Liver (tissue), 9 donors: ENCODE measurements around the gene MEIS2. TPM values are rescaled to one million over a fixed set of nuclear protein-coding genes. Genes with fewer than 3 reads are reported as not detected.

ENCODE experiments used
- DNase-seq: peaks from one replicate; pipeline ENCODE4 v3.0.0-alpha.2; 2017; ENCODE audit warnings: low spot score
- H3K27ac ChIP-seq, 2 donors: one replicate each; pipeline ENCODE4 v1.7.0; 2013; ENCODE audit warnings: inconsistent platforms in 2 of 2, low read length in 2 of 2, control low read depth in 1 of 2, low read depth in 1 of 2, mild to moderate bottlenecking in 1 of 2
- H3K27me3 ChIP-seq, 4 donors: one replicate each; pipeline versions ENCODE4 v1.6.1 to v1.7.0; 2013; ENCODE audit warnings: low read length in 3 of 4, inconsistent platforms in 1 of 4, mild to moderate bottlenecking in 1 of 4, moderate library complexity in 1 of 4; ENCODE audit not compliant: control insufficient read depth in 4 of 4, insufficient read depth in 4 of 4
- H3K36me3 ChIP-seq, 4 donors: one replicate each; pipeline versions ENCODE4 v1.6.1 to v1.7.0; 2013; ENCODE audit warnings: low read length in 3 of 4, mild to moderate bottlenecking in 3 of 4, low read depth in 1 of 4, moderate library complexity in 1 of 4; ENCODE audit not compliant: control insufficient read depth in 4 of 4, insufficient read depth in 3 of 4
- H3K4me1 ChIP-seq, 4 donors: one replicate each; pipeline versions ENCODE4 v1.6.1 to v1.7.0; 2013; ENCODE audit warnings: low read length in 3 of 4, mild to moderate bottlenecking in 3 of 4, moderate library complexity in 1 of 4; ENCODE audit not compliant: control insufficient read depth in 4 of 4, insufficient read depth in 4 of 4
- H3K4me3 ChIP-seq, 3 donors: one replicate each; pipeline versions ENCODE4 v1.6.1 to v1.7.0; 2013; ENCODE audit warnings: low read length in 3 of 3, control low read depth in 1 of 3, low read depth in 1 of 3, mild to moderate bottlenecking in 1 of 3
- H3K9ac ChIP-seq, 2 donors: one replicate each; pipeline ENCODE4 v1.7.0; 2013; ENCODE audit warnings: low read length in 2 of 2, mild to moderate bottlenecking in 2 of 2, moderate library complexity in 2 of 2, control low read depth in 1 of 2, low read depth in 1 of 2
- H3K9me3 ChIP-seq, 4 donors: one replicate each; pipeline versions ENCODE4 v1.6.1 to v1.7.0; 2013; ENCODE audit warnings: low read length in 3 of 4; ENCODE audit not compliant: control insufficient read depth in 4 of 4
- ATF3 ChIP-seq: IDR thresholded peaks from 2 replicates; pipeline ENCODE4 v1.6.1; 2016; ENCODE audit warnings: antibody characterized with exemption
- CTCF ChIP-seq: fragments of 150-350 bp; IDR thresholded peaks from 2 replicates; pipeline ENCODE4 v1.5.1; 2017; ENCODE audit warnings: improper control_type of control experiment, low read depth, low read length; ENCODE audit not compliant: missing input control
- EGR1 ChIP-seq, 2 donors: IDR thresholded peaks; 2 replicates each; pipeline ENCODE4 v1.6.1; 2016 to 2018; ENCODE audit warnings: antibody characterized with exemption in 2 of 2, low read depth in 2 of 2
- FOXA1 ChIP-seq: IDR thresholded peaks from 2 replicates; pipeline ENCODE4 v1.6.1; 2016; ENCODE audit warnings: antibody characterized with exemption
- FOXA2 ChIP-seq: IDR thresholded peaks from 2 replicates; pipeline ENCODE4 v1.6.1; 2016; ENCODE audit warnings: antibody characterized with exemption
- GABPA ChIP-seq, 2 donors: IDR thresholded peaks in 1 of 2; conservative IDR thresholded peaks in 1 of 2; 2 replicates each; pipeline ENCODE4 v1.6.1; 2016; ENCODE audit warnings: antibody characterized with exemption in 2 of 2, mild to moderate bottlenecking in 1 of 2, moderate library complexity in 1 of 2
- HNF4A ChIP-seq, 2 donors: conservative IDR thresholded peaks; 2 replicates each; pipeline ENCODE4 v1.6.1; 2016; ENCODE audit warnings: antibody characterized with exemption in 2 of 2, mild to moderate bottlenecking in 2 of 2
- HNF4G ChIP-seq: IDR thresholded peaks from 2 replicates; pipeline ENCODE4 v1.6.1; 2016; ENCODE audit warnings: antibody characterized with exemption
- JUND ChIP-seq, 2 donors: IDR thresholded peaks; 2 replicates each; pipeline ENCODE4 v1.6.1; 2016; ENCODE audit warnings: antibody characterized with exemption in 2 of 2
- NR2F2 ChIP-seq: IDR thresholded peaks from 2 replicates; pipeline ENCODE4 v1.6.1; 2016; ENCODE audit warnings: antibody characterized with exemption
- RAD21 ChIP-seq, 2 donors: IDR thresholded peaks; 2 replicates each; pipeline ENCODE4 v1.6.1; 2016; ENCODE audit warnings: antibody characterized with exemption in 2 of 2, mild to moderate bottlenecking in 2 of 2
- REST ChIP-seq: IDR thresholded peaks from 2 replicates; pipeline ENCODE4 v1.6.1; 2016; ENCODE audit warnings: antibody characterized with exemption, mild to moderate bottlenecking
- RXRA ChIP-seq, 2 donors: IDR thresholded peaks; 2 replicates each; pipeline ENCODE4 v1.6.1; 2017 to 2018; ENCODE audit warnings: antibody characterized with exemption in 2 of 2, mild to moderate bottlenecking in 1 of 2
- SP1 ChIP-seq: IDR thresholded peaks from 2 replicates; pipeline ENCODE4 v1.6.1; 2018; ENCODE audit warnings: antibody characterized with exemption, mild to moderate bottlenecking
- TAF1 ChIP-seq: conservative IDR thresholded peaks from 2 replicates; pipeline ENCODE4 v1.6.1; 2016; ENCODE audit warnings: antibody characterized with exemption, mild to moderate bottlenecking
- YY1 ChIP-seq: IDR thresholded peaks from 2 replicates; pipeline ENCODE4 v1.6.1; 2016; ENCODE audit warnings: antibody characterized with exemption, mild to moderate bottlenecking
- WGBS: extraction: QIAGEN DNeasy Blood & Tissue Kit; methylation state at CpG from one replicate; pipeline ENCODE4 v1.1.7; 2013; 5-methylcytosine and 5-hydroxymethylcytosine counted together
- polyA plus RNA-seq, 2 donors: library from polyadenylated mRNA; stranded (reverse) in 1 of 2; unstranded in 1 of 2; fragments of 200-250 nt in 1 of 2; fragments of >200 nt in 1 of 2; fragmentation: Nextera tagmentation in 1 of 2; extraction: Ambion mirVana in 1 of 2; gene quantifications; one replicate each; pipeline versions ENCODE4 v1.2.1 to v1.2.3, GENCODE V29; 2013 to 2015
- total RNA-seq, 2 donors: library from RNA; depleted of rRNA; stranded (reverse); fragments of >200 nt; gene quantifications; one replicate each; pipeline ENCODE4 v1.2.3, GENCODE V29; 2014
- TF ChIP-seq, protein P1 (sequence below): IDR thresholded peaks from 2 replicates; pipeline ENCODE4 v1.6.1; 2016; ENCODE audit warnings: antibody characterized with exemption
- TF ChIP-seq, protein P2 (sequence below): IDR thresholded peaks from 2 replicates; pipeline ENCODE4 v1.6.1; 2016; ENCODE audit warnings: antibody characterized with exemption
- donor health status: healthy.
- donor health status: healthy.
- donor health status: healthy.
- donor health status: healthy.
- donor health status: healthy.

MEIS2 gene
- total and polyA plus RNA-seq, 4 donors, result 3.9 to 12.6 (median 7.6) TPM

GRCh38 chr15:37076543-37076942 lies 23.8 kb downstream of the MEIS2 start:
- Histone ChIP-seq H3K9me3 (no peaks in the 10 kb centered on the region), H3K27ac (no peak overlapping the region), H3K9ac (no peak overlapping the region), H3K4me1 (peaks cover 0 to 3% (median 0%) of the 10 kb centered on the region in 4 donors), H3K27me3 (no peaks in the 10 kb centered on the region), H3K4me3 (no peak overlapping the region), H3K36me3 (peaks cover 0 to 3% (median 0%) of the 10 kb centered on the region in 4 donors)
- TF ChIP-seq TAF1, result no peak
- TF ChIP-seq, protein P1, sequence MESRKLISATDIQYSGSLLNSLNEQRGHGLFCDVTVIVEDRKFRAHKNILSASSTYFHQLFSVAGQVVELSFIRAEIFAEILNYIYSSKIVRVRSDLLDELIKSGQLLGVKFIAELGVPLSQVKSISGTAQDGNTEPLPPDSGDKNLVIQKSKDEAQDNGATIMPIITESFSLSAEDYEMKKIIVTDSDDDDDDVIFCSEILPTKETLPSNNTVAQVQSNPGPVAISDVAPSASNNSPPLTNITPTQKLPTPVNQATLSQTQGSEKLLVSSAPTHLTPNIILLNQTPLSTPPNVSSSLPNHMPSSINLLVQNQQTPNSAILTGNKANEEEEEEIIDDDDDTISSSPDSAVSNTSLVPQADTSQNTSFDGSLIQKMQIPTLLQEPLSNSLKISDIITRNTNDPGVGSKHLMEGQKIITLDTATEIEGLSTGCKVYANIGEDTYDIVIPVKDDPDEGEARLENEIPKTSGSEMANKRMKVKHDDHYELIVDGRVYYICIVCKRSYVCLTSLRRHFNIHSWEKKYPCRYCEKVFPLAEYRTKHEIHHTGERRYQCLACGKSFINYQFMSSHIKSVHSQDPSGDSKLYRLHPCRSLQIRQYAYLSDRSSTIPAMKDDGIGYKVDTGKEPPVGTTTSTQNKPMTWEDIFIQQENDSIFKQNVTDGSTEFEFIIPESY, result no peak
- no peak for TF ChIP-seq RAD21 (IDR thresholded peaks at IDR 0.05)
- TF ChIP-seq, protein P2, sequence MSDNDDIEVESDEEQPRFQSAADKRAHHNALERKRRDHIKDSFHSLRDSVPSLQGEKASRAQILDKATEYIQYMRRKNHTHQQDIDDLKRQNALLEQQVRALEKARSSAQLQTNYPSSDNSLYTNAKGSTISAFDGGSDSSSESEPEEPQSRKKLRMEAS, result no peak
- no peak for TF ChIP-seq NR2F2
- TF ChIP-seq RXRA (IDR thresholded peaks at IDR 0.05), result no peak
- TF ChIP-seq ATF3, result no peak
- TF ChIP-seq HNF4A (conservative IDR thresholded peaks at IDR 0.05), result no peak
- no peak for TF ChIP-seq JUND (IDR thresholded peaks at IDR 0.05)
- TF ChIP-seq HNF4G, result no peak
- no peak for TF ChIP-seq GABPA (IDR thresholded peaks at IDR 0.05 in 1 of 2, conservative IDR thresholded peaks at IDR 0.05 in 1 of 2)
- no peak for TF ChIP-seq REST
- no peak for TF ChIP-seq FOXA2
- TF ChIP-seq FOXA1, result no peak
- TF ChIP-seq EGR1 (IDR thresholded peaks at IDR 0.05; ENCODE audit: low read depth in 2 of 2), result no peak
- no peak for TF ChIP-seq CTCF
- TF ChIP-seq YY1, result no peak
- no peak for DNase-seq

DNA sequence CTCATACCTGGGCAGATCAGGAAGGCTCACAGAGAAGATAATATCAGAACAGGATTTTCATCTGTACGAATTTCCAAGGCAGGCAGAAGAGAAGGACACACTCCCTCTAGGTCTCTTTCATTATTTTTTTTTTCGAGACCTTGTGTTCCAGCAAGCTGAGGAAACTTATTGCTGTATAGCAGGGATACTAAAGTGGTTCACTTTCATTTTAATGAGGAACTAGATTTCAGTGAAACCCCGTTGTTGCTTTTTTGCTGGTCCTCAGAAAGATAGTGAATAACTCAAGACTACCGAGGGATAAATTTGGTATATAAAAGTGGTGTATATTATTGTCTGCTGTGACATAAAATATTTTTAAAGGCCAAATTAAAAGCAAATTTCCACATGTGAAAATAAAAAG lies 24.6 kb downstream of the MEIS2 start:
- peaks cover 0 to 3% (median 0%) of the 10 kb centered on the region in 4 donors for H3K4me1 ChIP-seq
- H3K36me3 ChIP-seq, result peaks cover 0 to 3% (median 0%) of the 10 kb centered on the region in 4 donors
- H3K9me3 ChIP-seq, result no peaks in the 10 kb centered on the region
- no peak overlapping the region for H3K9ac ChIP-seq
- H3K27me3 ChIP-seq, result no peaks in the 10 kb centered on the region
- no peak for DNase-seq
- H3K27ac ChIP-seq, result no peak overlapping the region
- no peak overlapping the region for H3K4me3 ChIP-seq
- WGBS, result 94% methylated on average over 4 of the region's 4 CpGs
- TF ChIP-seq EGR1 (IDR thresholded peaks at IDR 0.05; ENCODE audit: low read depth in 2 of 2), result no peak
- no peak for TF ChIP-seq JUND (IDR thresholded peaks at IDR 0.05)
- TF ChIP-seq RAD21 (IDR thresholded peaks at IDR 0.05), result no peak
- TF ChIP-seq TAF1, result no peak
- TF ChIP-seq GABPA (IDR thresholded peaks at IDR 0.05 in 1 of 2, conservative IDR thresholded peaks at IDR 0.05 in 1 of 2), result no peak
- no peak for TF ChIP-seq HNF4G
- no peak for TF ChIP-seq HNF4A (conservative IDR thresholded peaks at IDR 0.05)
- no peak for TF ChIP-seq NR2F2
- no peak for TF ChIP-seq REST
- TF ChIP-seq FOXA2, result no peak
- no peak for TF ChIP-seq SP1
- no peak for TF ChIP-seq ATF3
